MM.1S (cell line): ENCODE measurements around the gene TTLL11.

ENCODE experiments used
- CTCF ChIP-seq: fragments of 300-600 bp; sonication (generic); IDR thresholded peaks from 2 replicates; pipeline ENCODE4 v1.5.1; 2016; ENCODE audit warnings: antibody characterized with exemption, low read length, mixed read lengths
- EZH2 ChIP-seq: fragments of 300-600 bp; sonication (generic); optimal IDR thresholded peaks from 2 replicates; pipeline ENCODE3; 2017; ENCODE audit warnings: low read depth, mild to moderate bottlenecking, antibody characterized with exemption, low read length, mixed read lengths

DNA sequence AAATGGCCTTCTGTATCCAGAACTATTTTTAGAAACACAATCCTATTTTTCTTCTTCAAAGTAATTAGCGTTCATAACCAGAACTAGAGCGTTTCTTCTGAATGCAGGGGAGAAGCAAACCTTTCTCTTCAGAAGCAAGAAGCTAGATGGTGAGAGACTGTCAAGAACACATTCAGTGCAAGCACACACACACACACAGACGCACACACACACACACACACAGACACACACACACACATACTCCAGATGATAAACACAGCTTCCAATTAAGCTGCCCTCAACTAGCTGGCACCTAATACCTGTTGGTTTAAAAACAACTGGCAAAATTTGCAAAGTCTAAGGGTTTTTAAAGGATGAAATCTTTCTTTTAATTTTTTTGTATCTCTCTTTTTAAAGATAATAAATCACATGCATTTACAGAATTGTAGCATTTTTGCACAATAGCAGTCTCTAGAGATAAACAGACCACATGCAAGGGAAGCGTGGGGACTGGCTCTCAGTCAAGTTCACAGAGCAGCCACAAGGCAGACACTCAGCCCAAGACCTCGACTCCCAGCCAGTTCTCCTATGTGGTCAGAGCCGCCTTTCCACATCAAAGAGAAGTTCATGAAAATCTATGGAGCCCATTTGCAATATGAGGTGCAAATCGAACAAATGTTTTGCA lies 138.5 kb downstream of the TTLL11 start:
- TF ChIP-seq CTCF (no peak), EZH2 (no peak)
